ENCODE results near the gene OBP2A. TPM values are rescaled to one million over a fixed set of nuclear protein-coding genes. Genes with fewer than 3 reads are reported as not detected.

Gene OBP2A
- total RNA-seq, 2 experiments from 2014 or later = not detected

GRCh38 chr9:135522931-135523330 lies 23.0 kb upstream of the OBP2A start:
- POLR2A ChIA-PET = no interaction called here
- no peak for DNase-seq
- intact Hi-C loops (cut with micrococcal nuclease) = no loop called here
- peaks cover 9% of the 10 kb centered on the region for H3K27me3 Mint-ChIP-seq
- ATAC-seq = no peak
- no peak overlapping the region for H3K4me3 Mint-ChIP-seq
- no peak overlapping the region for H3K27ac Mint-ChIP-seq
- no peaks in the 10 kb centered on the region for H3K36me3 Mint-ChIP-seq (ENCODE audit: low read depth)
- H3K9me3 Mint-ChIP-seq = no peaks in the 10 kb centered on the region
- TF ChIP-seq CTCF (IDR thresholded peaks at IDR 0.05) = no peak
- H3K4me1 Mint-ChIP-seq (ENCODE audit: low read depth) = no peaks in the 10 kb centered on the region
- CTCF ChIA-PET = no interaction called here

- H3K9me3 Mint-ChIP-seq = no peaks in the 10 kb centered on the region
- H3K27me3 Mint-ChIP-seq = peaks cover 4% of the 10 kb centered on the region
- H3K4me1 Mint-ChIP-seq (ENCODE audit: low read depth) = no peaks in the 10 kb centered on the region
- ATAC-seq (no peak), DNase-seq (no peak)
- H3K36me3 Mint-ChIP-seq (ENCODE audit: low read depth) = no peaks in the 10 kb centered on the region
- CTCF ChIA-PET = no interaction called here
- intact Hi-C loops (cut with micrococcal nuclease) = no loop called here
- no peak for TF ChIP-seq CTCF (IDR thresholded peaks at IDR 0.05)
- H3K27ac Mint-ChIP-seq = no peak overlapping the region
- POLR2A ChIA-PET = no interaction called here
- no peak overlapping the region for H3K4me3 Mint-ChIP-seq
Observed at GRCh38 chr9:135523521-135524129, 22.3 kb upstream of the OBP2A start.

GRCh38 chr9:135524130-135524861 lies 21.6 kb upstream of the OBP2A start:
- no peaks in the 10 kb centered on the region for H3K9me3 Mint-ChIP-seq
- no peak for TF ChIP-seq CTCF (IDR thresholded peaks at IDR 0.05)
- ATAC-seq (no peak), DNase-seq (no peak)
- H3K27ac Mint-ChIP-seq = no peak overlapping the region
- intact Hi-C loops (cut with micrococcal nuclease) = no loop called here
- no peaks in the 10 kb centered on the region for H3K36me3 Mint-ChIP-seq (ENCODE audit: low read depth)
- H3K4me3 Mint-ChIP-seq = no peak overlapping the region
- CTCF ChIA-PET = no interaction called here
- POLR2A ChIA-PET = no interaction called here
- no peaks in the 10 kb centered on the region for H3K4me1 Mint-ChIP-seq (ENCODE audit: low read depth)
- H3K27me3 Mint-ChIP-seq = peaks cover 3% of the 10 kb centered on the region

DNA sequence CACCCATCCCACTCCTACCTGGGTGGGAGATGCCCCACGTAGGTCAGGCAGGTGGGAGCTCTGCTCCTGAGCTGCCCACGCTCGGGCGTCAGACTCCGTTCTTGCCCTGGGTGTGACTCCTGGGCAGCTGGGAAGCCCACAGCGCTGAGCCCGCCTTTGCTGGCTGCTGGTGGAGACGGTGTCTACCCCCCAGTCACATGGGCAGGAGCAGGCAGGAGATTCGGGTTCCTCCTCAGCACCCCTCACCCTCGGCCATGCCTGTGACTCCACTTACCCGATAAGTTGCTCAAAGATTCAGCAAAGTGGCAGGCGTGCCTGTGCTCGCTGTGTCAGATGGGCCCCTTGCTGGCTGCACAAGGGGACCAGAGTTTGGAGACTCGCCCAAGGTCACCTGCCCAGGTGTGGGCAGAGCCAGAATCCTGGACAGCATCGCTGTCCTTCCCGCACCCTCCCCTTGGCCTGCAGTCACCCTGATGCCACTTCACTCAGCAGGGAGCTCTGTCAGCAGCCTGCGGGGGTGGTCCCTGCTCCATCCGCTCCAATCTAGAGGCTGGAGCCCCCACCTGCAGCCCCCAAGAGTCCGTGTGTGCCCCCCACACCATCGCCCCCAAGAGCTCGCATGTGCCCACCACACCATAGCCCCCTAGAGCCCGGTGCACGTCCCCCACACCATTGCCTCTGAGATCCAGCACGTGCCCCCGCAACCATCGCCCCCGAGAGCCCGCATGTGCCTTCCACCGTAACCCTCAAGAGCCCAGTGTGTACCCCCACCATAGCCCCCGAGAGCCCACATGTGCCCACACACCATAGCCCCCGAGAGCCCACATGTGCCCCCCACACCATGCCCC lies 20.5 kb upstream of the OBP2A start:
- Mint-ChIP-seq H3K27me3 (peaks cover 2% of the 10 kb centered on the region), H3K9me3 (no peaks in the 10 kb centered on the region), H3K27ac (no peak overlapping the region), H3K4me3 (no peak overlapping the region), H3K36me3 (ENCODE audit: low read depth) (no peaks in the 10 kb centered on the region), H3K4me1 (ENCODE audit: low read depth) (no peaks in the 10 kb centered on the region)
- no peak for TF ChIP-seq CTCF (IDR thresholded peaks at IDR 0.05)
- ChIA-PET CTCF (no interaction called here), POLR2A (interaction anchor here (0.6 kb wide), 1 partner anchor 56 kb away, joined by 3 read pairs; no protein-coding TSS in a partner anchor)
- intact Hi-C loops (cut with micrococcal nuclease) = no loop called here
- DNase-seq (no peak), ATAC-seq (no peak)

All from activated CD8-positive, alpha-beta T cell treated with anti-CD3 and anti-CD28 coated beads for 36 hours (primary cell).